Right forelimb (tissue), 1 donor: ENCODE data around the gene INSRR.
A peak's percentile ranks its signal among the peaks of the same experiment; 100 is the strongest.

Source experiments
- DNase-seq: peaks from one replicate; pipeline ENCODE4 v3.0.0-alpha.2; 2018

Gene INSRR

GRCh38 chr1:156822680-156823079 lies 36.2 kb downstream of the INSRR start:
- peak; percentile 11 for DNase-seq

- peak; percentile 1 for DNase-seq
Measured at GRCh38 chr1:156821801-156822200, 37.1 kb downstream of the INSRR start.

- DNase-seq = peak; percentile 41
Measured at GRCh38 chr1:156816561-156817328, 42.2 kb downstream of the INSRR start, which contains the start of gene SH2D2A. Gene SH2D2A, minus strand, starts transcription at chr1:156816848. Its CDS starts 140 bp downstream, at chr1:156816708.

- DNase-seq = no peak
Measured at GRCh38 chr1:156815961-156816422, 42.9 kb downstream of the INSRR start.

- peak; percentile 63 for DNase-seq
Measured at GRCh38 chr1:156815307-156815826, 43.5 kb downstream of the INSRR start.

GRCh38 chr1:156814571-156815260 lies 44.2 kb downstream of the INSRR start:
- peak; percentile 41 for DNase-seq

- DNase-seq = no peak
Measured at GRCh38 chr1:156813750-156814570, 45.0 kb downstream of the INSRR start.

DNA sequence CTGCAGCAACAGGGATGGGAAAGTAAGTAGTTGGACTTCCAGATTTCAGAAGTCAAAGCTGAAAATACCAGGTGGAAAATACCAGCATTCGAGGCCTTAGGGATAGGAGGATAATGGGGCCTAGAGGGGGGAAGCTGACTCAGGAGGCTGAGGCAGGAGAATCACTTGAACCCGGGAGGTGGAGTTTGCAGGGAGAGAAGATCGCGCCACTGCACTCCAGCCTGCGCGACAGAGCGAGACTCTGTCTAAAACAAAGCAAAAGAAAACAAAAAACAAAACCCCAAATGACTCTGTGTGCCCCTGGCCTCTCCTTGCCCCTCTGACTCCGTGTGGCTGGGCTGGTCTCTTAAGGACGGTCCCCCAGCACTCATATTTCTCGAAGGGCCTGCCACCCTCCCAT lies 45.6 kb downstream of the INSRR start:
- no peak for DNase-seq

DNA sequence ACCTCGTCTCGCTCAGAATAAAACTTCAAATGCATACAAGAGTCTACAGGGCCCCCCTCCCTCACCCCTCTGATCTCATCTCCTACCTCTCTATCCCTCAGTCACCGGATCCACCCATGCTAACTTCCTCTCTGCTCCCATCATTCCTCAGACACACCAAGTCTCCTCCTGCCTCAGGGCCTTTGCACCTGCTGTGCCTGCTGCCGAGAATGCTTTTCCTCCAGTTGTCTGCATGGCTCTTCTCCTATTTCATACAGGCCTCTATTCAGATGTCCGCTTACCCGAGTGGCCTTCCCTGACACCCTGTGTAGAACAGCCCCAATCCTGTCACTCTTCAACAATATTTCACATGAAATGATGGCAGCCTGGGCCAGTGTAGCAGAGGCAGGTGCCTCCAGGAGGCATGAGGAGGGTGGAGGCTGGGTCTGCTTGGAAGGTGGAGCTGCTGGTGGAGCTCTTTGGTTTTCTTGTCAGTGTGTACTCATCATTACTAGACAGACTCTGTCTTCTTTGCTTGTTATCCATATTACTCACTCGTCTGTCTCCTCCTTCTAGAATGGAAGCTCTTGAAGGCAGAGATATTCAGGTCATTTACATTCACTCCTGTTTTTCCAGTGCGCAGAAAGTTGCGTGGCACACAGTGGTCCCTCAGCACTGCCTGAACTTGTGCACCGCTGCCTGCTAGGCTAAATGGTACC lies 46.5 kb downstream of the INSRR start:
- DNase-seq = no peak

DNA sequence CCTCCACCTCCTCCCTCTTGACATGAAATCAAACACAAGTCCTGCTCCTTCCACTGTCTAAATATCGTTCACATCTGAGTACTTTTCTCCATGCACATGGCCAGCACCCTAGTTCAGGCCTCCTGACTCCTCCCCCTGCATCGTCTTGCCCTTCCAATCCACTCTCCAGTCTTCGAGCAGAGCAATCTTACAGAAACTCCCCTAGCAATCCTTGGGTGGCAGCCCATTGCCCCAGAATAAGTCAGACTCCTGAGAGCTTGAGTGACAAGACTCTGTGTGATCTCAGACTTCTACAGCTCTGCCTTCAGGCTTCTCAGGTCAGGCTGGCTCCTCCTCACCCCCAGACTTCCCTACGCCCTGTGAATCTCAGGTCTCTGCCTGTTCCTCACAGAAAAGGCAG lies 47.7 kb downstream of the INSRR start:
- no peak for DNase-seq

DNA sequence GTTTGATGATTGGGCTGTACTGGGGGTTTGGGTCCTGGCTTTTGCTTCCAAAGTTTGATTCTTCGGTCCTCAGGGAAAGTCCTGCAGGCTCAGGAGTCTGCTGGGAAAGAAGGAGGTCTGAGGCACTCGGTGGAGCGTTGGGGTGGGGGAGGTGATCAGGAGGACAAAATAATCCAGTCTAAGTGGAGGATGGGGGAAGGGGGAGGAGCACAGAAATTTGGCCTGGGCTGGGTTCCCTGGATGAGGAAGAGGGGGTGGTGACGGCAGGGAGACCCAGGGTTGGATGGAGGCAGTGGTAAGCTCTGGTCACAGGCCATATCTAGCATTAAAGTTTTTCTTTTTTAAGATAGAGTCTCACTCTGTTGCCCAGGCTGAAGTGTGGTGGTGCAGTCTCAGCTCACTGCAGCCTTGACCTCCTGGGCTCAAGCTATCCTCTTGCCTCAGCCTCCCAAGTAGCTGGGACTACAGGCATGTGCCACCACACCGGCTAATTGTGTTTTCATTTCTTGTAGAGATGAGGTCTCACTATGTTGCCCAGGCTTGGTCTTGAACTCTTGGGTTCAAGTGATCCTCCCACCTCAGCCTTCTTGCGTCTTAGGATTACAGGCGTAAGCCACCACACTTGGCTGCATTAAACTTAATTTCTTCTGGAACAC lies 49.1 kb downstream of the INSRR start:
- no peak for DNase-seq

GRCh38 chr1:156809281-156809680 lies 49.6 kb downstream of the INSRR start:
- DNase-seq = no peak

DNA sequence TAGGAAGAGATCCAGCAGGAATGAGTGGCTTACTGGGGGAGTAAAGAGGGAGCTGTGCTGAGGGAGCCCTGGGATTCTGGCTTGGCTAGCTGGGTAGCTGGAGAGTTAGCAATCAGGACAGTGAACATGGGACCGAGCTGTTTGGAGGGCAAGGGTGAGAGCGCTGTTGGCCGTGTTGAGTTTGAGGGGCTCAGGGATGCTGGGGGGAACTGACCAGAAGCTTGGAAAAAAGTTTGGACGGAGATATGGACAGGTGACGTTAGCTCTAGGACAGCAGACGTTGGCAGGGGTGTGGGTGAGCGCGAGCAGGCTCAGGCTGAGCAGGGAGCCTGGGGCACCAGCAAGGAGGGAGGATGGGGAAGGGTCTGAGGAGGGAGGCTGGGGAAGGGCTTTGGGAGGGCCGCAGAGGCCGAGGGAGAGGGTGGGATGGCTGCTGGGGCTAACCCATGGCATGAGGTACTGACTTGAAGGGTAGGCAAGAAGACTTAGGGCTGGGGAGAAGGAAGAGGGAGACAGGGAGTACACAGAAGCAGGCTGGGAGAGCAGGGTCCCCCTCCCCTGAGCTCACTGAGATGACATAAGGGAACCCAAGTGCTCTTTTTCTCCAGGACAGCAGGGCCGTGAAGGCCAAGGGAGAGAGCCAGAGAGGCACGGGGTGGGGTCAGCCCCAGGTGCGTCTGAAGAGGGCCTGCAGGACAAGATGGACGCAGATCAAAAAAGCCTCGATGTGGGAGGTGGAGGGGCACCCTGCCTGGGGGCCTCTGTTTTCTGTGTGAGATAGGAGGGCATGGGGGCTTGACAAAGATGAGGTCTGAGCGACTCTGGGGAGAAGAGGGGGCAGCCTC lies 50.5 kb downstream of the INSRR start:
- DNase-seq = no peak

DNA sequence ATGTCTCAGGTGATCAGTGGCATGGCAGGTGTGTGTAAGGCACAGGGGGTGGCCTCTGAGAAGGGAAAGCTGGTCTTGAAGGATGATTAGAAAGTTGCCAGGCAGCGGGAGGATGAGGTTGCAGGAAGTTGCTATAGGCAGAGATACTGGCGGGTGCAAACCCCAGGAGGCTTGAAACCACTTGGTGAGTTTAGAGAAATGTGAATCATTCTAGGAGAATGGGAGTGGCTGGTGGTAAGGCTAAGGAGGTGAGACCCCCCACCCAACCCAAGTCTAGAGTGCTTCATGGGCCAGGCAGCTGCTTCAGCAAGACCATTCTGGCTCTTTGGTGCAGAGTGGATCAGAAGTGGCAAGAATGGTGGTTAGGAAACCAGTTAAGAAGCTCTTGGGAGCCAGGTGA lies 51.3 kb downstream of the INSRR start:
- no peak for DNase-seq

- DNase-seq = no peak
Measured at GRCh38 chr1:156806512-156807440, 52.1 kb downstream of the INSRR start.

DNA sequence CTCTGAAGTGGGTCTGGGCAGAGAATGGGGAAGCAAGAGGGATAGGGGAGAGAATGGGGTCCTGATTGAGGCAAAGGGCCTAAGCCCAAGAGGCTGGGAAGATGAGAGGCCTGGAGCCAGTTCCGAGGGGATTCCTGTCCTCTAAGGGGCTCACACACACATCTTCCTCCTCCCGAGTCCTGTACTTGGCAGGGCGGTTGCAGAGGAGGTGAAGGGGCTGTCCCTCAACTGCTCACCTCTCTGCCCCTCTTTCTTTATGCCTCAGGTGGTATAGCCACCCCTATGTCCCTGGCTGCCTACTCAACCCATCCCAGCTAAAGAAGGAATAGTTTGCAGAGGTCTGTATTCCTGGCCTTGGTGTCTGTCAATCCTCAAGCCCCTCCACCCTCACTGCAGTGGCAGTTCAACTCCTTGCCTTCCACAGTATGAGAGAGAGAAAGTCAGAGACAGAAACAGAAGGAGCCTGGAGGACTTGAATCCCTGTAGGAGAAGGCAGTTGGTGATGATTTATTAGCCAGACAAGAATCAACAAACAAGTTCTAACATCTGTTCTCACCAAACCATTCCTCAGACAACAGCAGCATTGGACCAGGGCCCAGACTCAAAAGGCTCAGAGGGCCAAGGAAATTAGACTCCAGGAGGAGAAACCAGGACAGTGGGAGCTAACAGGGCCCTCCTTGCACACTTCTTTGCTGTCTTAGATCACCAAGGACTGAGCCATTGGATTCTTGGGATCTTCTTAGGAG lies 53.0 kb downstream of the INSRR start:
- no peak for DNase-seq

GRCh38 chr1:156804572-156805243 lies 54.2 kb downstream of the INSRR start:
- DNase-seq = no peak

GRCh38 chr1:156804026-156804425 lies 54.9 kb downstream of the INSRR start:
- DNase-seq = no peak
